DOHH2 (cell line): ENCODE measurements around the gene SLC66A1.

Source experiments
- H3F3A ChIP-seq: fragments of 200-600 bp; sonication (generic), shearing (Covaris generic); 2 replicates; pipeline ENCODE4 v1.6.0; 2016; ENCODE audit warnings: antibody characterized with exemption, mild to moderate bottlenecking; ENCODE audit not compliant: control insufficient read depth, insufficient read depth
- H3K27ac ChIP-seq: fragments of 200-600 bp; sonication (generic); 2 replicates; pipeline ENCODE4 v1.5.1; 2014; ENCODE audit warnings: low read depth, mild to moderate bottlenecking, low read length, moderate library complexity
- H3K27me3 ChIP-seq: fragments of 200-600 bp; sonication (generic); 2 replicates; pipeline ENCODE4 v1.6.1; 2014; ENCODE audit warnings: mild to moderate bottlenecking, low read length, mixed read lengths; ENCODE audit not compliant: control insufficient read depth
- H3K36me3 ChIP-seq: fragments of 200-600 bp; sonication (generic); 2 replicates; pipeline ENCODE4 v1.6.1; 2014; ENCODE audit warnings: mild to moderate bottlenecking, low read length, moderate library complexity, mixed read lengths; ENCODE audit not compliant: control insufficient read depth
- H3K4me1 ChIP-seq: fragments of 200-600 bp; sonication (generic); 2 replicates; pipeline ENCODE4 v1.6.1; 2014; ENCODE audit warnings: mild to moderate bottlenecking, low read length, mixed read lengths; ENCODE audit not compliant: control insufficient read depth
- H3K4me2 ChIP-seq: fragments of 200-600 bp; sonication (generic); 2 replicates; pipeline ENCODE4 v1.6.0; 2014; ENCODE audit warnings: mild to moderate bottlenecking, low read length, moderate library complexity
- H3K4me3 ChIP-seq: fragments of 200-600 bp; sonication (generic); 2 replicates; pipeline ENCODE4 v1.5.1; 2014; ENCODE audit warnings: mild to moderate bottlenecking, low read length, mixed read lengths
- H3K79me2 ChIP-seq: fragments of 200-600 bp; sonication (generic); 2 replicates; pipeline ENCODE4 v1.6.1; 2014; ENCODE audit warnings: mild to moderate bottlenecking, low read length, mixed read lengths; ENCODE audit not compliant: control insufficient read depth
- H3K9me2 ChIP-seq: fragments of 200-600 bp; sonication (generic); replicated peaks from 2 replicates; pipeline ENCODE4 v1.6.1; 2014; ENCODE audit warnings: mild to moderate bottlenecking, low read length, mixed read lengths; ENCODE audit not compliant: control insufficient read depth
- H3K9me3 ChIP-seq: fragments of 200-600 bp; sonication (generic); 2 replicates; pipeline ENCODE4 v1.6.1; 2014; ENCODE audit warnings: antibody characterized with exemption, low read length, mixed read lengths; ENCODE audit not compliant: control insufficient read depth, insufficient read depth
- H4K20me1 ChIP-seq: fragments of 200-600 bp; sonication (generic); 2 replicates; pipeline ENCODE4 v1.6.0; 2014; ENCODE audit warnings: low read depth, mild to moderate bottlenecking, antibody characterized with exemption, low read length, moderate library complexity; ENCODE audit not compliant: control insufficient read depth, insufficient read depth
- CTCF ChIP-seq: fragments of 200-600 bp; sonication (generic); IDR thresholded peaks from one replicate; pipeline ENCODE4 v1.5.1; 2014; ENCODE audit warnings: antibody characterized with exemption, mild to moderate bottlenecking, low read depth, low read length; ENCODE audit not compliant: poor library complexity, severe bottlenecking
- EZH2phosphoT487 ChIP-seq: fragments of 200-600 bp; sonication (generic); IDR thresholded peaks from 2 replicates; pipeline ENCODE4 v1.6.1; 2017; ENCODE audit warnings: borderline replicate concordance, mild to moderate bottlenecking, antibody characterized with exemption, low read length, moderate library complexity, mixed read lengths

SLC66A1 gene

GRCh38 chr1:19369396-19370090, 57.4 kb downstream of the SLC66A1 start:
- no peaks in the 10 kb centered on the region for H3F3A ChIP-seq
- H3K4me1 ChIP-seq: no peaks in the 10 kb centered on the region
- no peaks in the 10 kb centered on the region for H3K9me2 ChIP-seq
- H3K4me3 ChIP-seq: no peak overlapping the region
- H4K20me1 ChIP-seq: 0 out of 2 replicates have a peak, but pooled peaks cover 3% of the 10 kb centered on the region
- H3K79me2 ChIP-seq: no peaks in the 10 kb centered on the region; the same call in 1 of the 2 replicates
- H3K27me3 ChIP-seq: no peaks in the 10 kb centered on the region
- 0 out of 2 replicates have a peak, but pooled peaks cover 1% of the 10 kb centered on the region for H3K36me3 ChIP-seq
- no peaks in the 10 kb centered on the region for H3K9me3 ChIP-seq
- no peak overlapping the region for H3K4me2 ChIP-seq
- TF ChIP-seq CTCF (no peak), EZH2phosphoT487 (no peak)
- no peak overlapping the region for H3K27ac ChIP-seq

- no peak overlapping the region for H3K4me2 ChIP-seq
- no peaks in the 10 kb centered on the region for H3K9me3 ChIP-seq
- no peaks in the 10 kb centered on the region for H3K4me1 ChIP-seq
- H3F3A ChIP-seq: no peaks in the 10 kb centered on the region
- H3K4me3 ChIP-seq: no peak overlapping the region
- H3K27me3 ChIP-seq: no peaks in the 10 kb centered on the region
- peaks cover 8% of the 10 kb centered on the region; the same call in 1 of the 2 replicates for H3K36me3 ChIP-seq
- H4K20me1 ChIP-seq: 0 out of 2 replicates have a peak, but pooled peaks cover 3% of the 10 kb centered on the region
- no peaks in the 10 kb centered on the region; the same call in 1 of the 2 replicates for H3K79me2 ChIP-seq
- TF ChIP-seq EZH2phosphoT487 (no peak), CTCF (no peak)
- H3K9me2 ChIP-seq: no peaks in the 10 kb centered on the region
- H3K27ac ChIP-seq: no peak overlapping the region
Observed at GRCh38 chr1:19370453-19371170, 58.5 kb downstream of the SLC66A1 start.

GRCh38 chr1:19371226-19372135, 59.4 kb downstream of the SLC66A1 start:
- no peaks in the 10 kb centered on the region for H3K9me3 ChIP-seq

More at GRCh38 chr1:19371226-19372135, 59.4 kb downstream of the SLC66A1 start:
- Histone ChIP-seq H3K4me2 (no peak overlapping the region), H3K9me2 (no peaks in the 10 kb centered on the region), H3K4me3 (no peak overlapping the region), H3K27ac (no peak overlapping the region), H4K20me1 (0 out of 2 replicates have a peak, but pooled peaks cover 3% of the 10 kb centered on the region), H3K79me2 (no peaks in the 10 kb centered on the region; the same call in 1 of the 2 replicates), H3K27me3 (no peaks in the 10 kb centered on the region), H3K4me1 (no peaks in the 10 kb centered on the region), H3K36me3 (peaks cover 13% of the 10 kb centered on the region), H3F3A (no peaks in the 10 kb centered on the region)
- TF ChIP-seq EZH2phosphoT487 (no peak), CTCF (no peak)
